DMS53 treated with DMSO at 0.1 percent for 48 hours (cell line): ENCODE data around the gene IL11.

Experiments used
- DNase-seq: peaks from one replicate; lab custom pipeline; 2025; ENCODE audit not compliant: unreplicated experiment; lab: John Stamatoyannopoulos, UW

IL11 gene

GRCh38 chr19:55391702-55392615, 21.7 kb upstream of the IL11 start:
- DNase-seq = no peak

DNA sequence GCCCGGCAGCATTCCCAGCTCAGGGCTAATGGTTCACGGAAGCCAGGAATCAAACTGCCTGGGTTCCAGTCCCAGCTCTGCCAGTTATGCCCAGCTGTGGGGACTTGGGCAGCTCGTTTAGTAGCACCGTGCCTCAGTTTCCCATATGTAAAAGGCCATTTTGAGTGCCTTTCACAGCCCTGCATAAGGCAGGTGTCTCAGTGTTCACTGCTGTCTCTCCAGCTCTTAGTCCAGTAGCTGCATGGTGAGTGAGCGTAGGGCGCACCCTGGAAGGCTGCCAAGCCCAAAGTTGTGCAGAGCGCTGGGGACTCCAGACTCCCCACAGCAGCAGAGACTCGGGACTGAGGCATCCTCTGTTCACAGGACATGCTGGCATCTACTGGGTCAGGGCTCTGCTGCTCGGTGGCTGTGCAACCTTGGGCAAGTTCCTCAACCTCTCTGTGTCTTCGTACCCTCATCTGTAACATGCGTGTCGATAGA, 21.0 kb upstream of the IL11 start:
- no peak for DNase-seq

DNA sequence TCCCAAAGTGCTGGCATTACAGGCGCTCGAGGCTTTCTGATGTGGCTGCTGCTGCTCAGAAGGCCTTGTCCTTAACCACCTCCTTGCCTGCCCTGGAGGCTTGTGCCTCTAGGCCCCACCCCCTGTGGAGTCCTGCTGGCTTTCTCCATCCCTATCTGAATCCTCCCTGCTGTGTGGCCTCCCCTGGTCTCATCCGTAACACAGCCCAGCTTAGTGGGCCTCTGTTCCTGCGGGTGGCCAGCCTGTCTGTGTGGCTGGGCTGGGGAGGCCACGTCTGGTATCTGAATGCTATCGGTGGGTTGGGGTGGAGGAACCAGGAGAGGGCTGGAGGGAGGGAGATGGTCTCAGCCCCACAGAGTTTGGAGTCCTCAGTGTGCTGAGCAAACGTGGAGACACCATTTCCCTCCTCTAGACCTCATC, 20.2 kb upstream of the IL11 start:
- no peak for DNase-seq

GRCh38 chr19:55389386-55390317, 19.4 kb upstream of the IL11 start:
- no peak for DNase-seq

GRCh38 chr19:55387736-55388497, 17.7 kb upstream of the IL11 start:
- no peak for DNase-seq

DNA sequence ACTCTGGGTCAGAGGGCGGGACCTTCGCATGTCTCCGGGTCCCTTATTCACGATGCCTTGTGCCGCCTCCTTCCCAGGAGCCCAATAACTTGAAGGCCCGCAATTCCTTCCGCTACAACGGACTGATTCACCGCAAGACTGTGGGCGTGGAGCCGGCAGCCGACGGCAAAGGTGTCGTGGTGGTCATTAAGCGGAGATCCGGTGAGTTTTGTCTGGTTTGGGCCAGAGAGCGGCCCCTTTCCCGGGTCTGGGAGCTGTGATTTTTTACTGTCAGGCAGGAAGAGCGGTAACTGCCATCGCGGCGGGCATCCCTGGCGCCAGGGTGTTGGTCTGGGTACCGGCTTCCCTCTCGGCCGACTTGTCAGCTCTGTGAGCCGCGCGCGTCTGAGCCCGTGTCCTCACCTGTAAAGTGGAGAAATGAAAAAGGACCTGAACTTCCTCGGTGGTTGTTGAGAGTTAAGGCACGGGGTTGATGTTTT, 16.3 kb upstream of the IL11 start:
- DNase-seq = no peak

DNA sequence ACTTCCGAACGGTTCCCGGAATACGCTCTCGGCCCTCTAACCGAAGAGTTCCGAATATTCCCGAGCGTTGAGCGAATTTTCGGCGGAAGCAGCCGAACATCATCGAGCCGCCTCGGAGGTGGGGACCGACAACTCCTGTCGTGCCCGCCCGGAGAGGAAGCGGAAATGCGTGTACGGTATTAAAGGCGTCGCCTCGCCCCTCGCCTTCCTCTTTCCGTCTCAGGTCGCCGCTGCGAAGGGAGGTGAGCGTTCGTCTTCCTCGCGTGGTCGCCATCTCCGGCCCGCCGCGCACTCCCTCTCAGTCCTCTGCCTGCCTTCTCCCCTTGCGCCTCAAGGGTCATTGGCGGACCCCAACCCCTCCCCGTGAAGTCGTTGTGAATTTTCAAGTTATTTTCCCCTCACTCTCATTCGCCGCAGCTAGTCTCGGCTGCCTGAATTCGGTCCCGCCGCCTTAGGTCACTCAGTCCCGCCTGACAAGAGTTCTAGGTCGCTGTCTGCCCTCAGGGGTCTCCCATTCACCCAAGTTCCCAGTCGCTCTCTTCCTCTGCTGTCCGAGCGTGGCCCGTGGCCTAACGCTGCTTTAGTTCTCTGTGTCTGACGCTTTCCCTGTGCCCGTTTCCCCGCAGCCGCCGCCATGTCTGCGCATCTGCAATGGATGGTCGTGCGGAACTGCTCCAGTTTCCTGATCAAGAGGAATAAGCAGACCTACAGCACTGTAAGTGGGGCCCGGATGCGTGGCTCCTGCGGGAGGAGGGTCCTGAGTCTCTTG, 15.6 kb upstream of the IL11 start, which contains the start of gene RPL28:
Gene RPL28, plus strand, starts transcription at position 209 of the 769 bp plus-strand sequence. Its CDS starts 426 bp downstream, at position 635.
- peak; percentile 97 for DNase-seq

- peak; percentile 97 for DNase-seq
Observed at GRCh38 chr19:55384920-55385723, 14.9 kb upstream of the IL11 start.

DNA sequence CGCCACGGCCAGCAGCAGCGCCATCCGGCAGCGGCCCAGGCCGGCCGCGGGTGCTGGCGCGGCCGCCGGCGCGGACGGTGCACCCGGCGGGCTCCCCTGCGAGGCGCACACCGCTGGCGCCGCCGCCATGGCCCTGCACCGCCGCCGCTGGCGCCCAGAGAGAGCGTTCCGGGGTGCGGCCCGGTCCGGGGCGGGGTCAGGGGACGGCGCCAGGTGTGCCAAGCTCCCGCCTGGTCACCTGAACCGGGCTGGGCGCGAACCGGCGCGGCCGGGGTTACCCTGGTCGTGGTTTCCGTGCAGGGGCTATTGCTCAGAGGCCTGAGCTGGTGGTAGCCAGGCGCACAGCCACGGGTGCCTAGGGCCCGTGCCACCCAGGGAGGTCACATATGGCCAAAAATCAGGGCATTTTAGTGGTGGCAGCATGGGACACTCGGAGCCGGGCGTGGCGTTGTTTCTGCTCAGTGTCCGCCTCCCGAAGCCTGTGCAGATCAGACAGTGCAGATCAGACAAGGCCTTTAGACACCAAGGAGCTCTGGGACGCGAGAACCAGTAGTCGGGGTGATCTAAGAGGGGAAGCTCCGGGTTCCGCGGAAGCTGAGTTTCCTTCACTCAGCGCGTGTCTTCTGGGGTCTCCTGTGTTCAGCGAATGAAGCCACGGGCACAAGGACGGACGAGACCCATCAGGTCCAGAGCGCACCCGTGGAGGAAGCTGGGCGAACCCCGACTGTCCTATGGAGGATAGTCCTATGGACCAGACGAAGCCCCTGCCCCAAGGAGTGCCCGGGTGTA, 14.1 kb upstream of the IL11 start, which contains the start of gene TMEM238:
Gene TMEM238, minus strand, starts transcription at position 162 of the 789 bp plus-strand sequence. Its CDS starts 33 bp downstream, at position 129.
- DNase-seq = peak; percentile 47

GRCh38 chr19:55383279-55384130, 13.2 kb upstream of the IL11 start:
- DNase-seq = peak; percentile 43

DNA sequence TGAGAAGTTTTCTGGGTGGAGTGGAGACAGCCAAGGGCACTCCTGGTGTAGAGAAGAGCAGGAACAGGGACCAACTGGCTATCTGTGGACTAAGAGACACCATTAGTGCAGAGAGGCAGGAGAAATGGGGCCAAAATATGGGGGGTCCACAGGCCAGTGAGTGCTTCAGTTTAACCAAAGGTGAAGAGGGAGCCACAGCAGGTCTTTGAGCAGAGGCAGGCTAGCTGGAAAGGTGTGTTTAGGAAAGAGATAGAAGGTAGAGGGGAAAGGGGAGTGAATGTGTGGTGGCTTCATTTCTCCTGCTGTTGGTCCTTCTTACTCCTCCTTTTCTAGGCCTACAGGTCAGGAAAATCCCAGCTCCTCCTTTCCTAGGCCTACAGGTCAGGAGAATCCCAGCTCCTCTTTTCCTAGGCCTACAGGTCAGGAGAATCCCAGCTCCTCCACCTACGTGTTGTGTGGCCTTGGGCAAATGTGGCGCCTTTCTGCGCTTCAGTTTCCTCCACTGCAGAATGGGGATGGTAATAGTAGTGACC, 12.3 kb upstream of the IL11 start:
- DNase-seq = no peak

- no peak for DNase-seq
Observed at GRCh38 chr19:55382013-55382412, 11.8 kb upstream of the IL11 start.

GRCh38 chr19:55379174-55379573, 8.9 kb upstream of the IL11 start:
- DNase-seq = no peak

DNA sequence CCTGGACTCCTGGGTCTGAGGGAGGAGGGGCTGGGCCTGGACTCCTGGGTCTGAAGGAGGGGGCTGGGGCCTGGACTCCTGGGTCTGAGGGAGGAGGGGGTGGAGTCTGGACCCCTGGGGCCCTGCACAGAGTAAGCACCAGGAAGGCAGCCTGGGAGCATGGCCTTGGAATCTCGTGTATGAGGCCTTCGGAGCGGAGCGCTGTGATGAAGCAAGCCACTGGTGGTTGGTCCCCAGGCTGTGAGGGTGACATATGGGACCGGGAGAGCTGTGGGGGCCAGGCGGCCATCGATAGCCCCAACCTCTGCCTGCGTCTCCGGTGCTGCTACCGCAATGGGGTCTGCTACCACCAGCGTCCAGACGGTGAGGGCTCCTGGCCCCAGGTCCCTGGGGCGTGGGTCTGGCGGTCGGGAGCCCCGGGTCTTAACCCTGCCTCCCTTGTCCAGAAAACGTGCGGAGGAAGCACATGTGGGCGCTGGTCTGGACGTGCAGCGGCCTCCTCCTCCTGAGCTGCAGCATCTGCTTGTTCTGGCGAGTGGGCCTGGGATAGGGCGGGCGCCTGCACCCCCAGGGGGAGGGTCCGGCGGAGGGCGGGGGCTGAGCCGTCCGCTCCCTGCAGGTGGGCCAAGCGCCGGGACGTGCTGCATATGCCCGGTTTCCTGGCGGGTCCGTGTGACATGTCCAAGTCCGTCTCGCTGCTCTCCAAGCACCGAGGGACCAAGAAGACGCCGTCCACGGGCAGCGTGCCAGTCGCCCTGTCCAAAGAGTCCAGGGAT, 7.3 kb upstream of the IL11 start:
- DNase-seq = no peak

GRCh38 chr19:55376241-55376933, 6.1 kb upstream of the IL11 start, which contains the start of gene TMEM190:
TMEM190 (plus strand) TSS chr19:55376826; CDS start chr19:55376854, 28 bp downstream.
- no peak for DNase-seq
